Fibroblast of villous mesenchyme (primary cell): ENCODE data around the gene POU2F3. TPM values are rescaled to one million over a fixed set of nuclear protein-coding genes. Genes with fewer than 3 reads are reported as not detected.

Source experiments
- DNase-seq: peaks from one replicate; pipeline ENCODE4 v3.0.0-alpha.2; 2010; ENCODE audit warnings: low read depth
- H3K4me3 ChIP-seq: 2 replicates; pipeline ENCODE4 v1.5.1; 2011; ENCODE audit warnings: low read depth, mild to moderate bottlenecking, low read length
- total RNA-seq: library from RNA; depleted of rRNA; stranded (reverse); fragments of >200 nt; gene quantifications from 2 replicates; pipeline ENCODE4 v1.2.3, GENCODE V29; 2012
- TF ChIP-seq, protein P1 (sequence below): IDR thresholded peaks from 2 replicates; pipeline ENCODE4 v1.5.1; 2012; ENCODE audit warnings: low read depth, mild to moderate bottlenecking, low read length; ENCODE audit not compliant: insufficient read depth

The POU2F3 gene
- total RNA-seq, 1 donor: under 0.01 TPM

GRCh38 chr11:120230433-120231071 is 9.4 kb upstream of the POU2F3 start:
- TF ChIP-seq, protein P1, sequence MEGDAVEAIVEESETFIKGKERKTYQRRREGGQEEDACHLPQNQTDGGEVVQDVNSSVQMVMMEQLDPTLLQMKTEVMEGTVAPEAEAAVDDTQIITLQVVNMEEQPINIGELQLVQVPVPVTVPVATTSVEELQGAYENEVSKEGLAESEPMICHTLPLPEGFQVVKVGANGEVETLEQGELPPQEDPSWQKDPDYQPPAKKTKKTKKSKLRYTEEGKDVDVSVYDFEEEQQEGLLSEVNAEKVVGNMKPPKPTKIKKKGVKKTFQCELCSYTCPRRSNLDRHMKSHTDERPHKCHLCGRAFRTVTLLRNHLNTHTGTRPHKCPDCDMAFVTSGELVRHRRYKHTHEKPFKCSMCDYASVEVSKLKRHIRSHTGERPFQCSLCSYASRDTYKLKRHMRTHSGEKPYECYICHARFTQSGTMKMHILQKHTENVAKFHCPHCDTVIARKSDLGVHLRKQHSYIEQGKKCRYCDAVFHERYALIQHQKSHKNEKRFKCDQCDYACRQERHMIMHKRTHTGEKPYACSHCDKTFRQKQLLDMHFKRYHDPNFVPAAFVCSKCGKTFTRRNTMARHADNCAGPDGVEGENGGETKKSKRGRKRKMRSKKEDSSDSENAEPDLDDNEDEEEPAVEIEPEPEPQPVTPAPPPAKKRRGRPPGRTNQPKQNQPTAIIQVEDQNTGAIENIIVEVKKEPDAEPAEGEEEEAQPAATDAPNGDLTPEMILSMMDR: no peak
- no peak overlapping the region for H3K4me3 ChIP-seq
- no peak for DNase-seq

DNA sequence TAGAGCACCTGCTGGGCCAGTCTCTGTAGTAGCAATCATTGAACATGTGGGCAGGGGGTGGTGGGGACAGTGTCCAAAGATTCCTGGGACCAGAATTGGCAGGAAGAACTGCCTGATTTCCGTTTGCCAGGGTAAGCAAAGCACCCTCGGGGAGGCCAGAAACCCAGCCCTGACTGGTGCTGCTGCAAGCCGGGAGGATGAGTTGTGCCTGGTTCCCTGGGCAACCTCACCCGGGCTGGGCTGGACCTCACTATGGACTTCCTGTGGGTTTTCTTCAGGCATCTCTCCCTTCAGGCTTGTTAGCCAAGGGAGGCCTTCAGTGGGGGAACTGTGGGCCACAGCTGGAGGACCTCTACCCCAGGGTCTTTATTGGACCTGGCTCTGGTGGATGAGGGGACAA is 8.0 kb upstream of the POU2F3 start:
- no peak for DNase-seq
- TF ChIP-seq, protein P1: no peak

DNA sequence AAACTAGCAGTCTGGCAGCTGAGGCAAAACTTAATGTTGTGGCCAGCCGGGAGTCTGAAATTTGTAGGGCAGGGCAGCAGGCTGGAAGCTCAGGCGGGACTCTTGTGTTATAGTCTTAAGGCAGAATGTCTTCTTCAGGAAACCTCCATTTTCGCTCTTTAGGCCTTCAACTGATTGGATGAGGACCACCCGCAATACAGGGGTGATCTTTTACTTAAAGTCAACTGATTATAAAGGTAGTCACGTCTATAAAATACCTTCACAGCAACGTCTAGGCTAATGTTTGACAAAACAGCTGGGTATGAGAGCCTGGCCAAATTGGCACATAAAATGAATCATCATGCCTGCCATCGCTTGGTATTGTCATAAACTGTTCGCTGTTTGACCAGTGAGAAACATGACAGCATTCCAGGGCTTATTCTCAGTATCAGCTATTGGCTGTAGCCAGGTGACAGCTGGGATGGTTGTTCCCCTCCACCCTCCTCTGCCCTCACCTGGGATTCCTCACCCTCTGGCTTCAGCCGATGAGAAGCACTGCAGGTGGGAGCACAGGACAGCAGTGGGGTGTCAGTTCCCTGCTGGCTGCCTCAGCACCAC is 6.6 kb upstream of the POU2F3 start:
- TF ChIP-seq, protein P1: no peak
- DNase-seq: no peak
- H3K4me3 ChIP-seq: no peak overlapping the region

More for the DNA sequence above, 8.0 kb upstream of the POU2F3 start:
- H3K4me3 ChIP-seq: no peak overlapping the region

DNA sequence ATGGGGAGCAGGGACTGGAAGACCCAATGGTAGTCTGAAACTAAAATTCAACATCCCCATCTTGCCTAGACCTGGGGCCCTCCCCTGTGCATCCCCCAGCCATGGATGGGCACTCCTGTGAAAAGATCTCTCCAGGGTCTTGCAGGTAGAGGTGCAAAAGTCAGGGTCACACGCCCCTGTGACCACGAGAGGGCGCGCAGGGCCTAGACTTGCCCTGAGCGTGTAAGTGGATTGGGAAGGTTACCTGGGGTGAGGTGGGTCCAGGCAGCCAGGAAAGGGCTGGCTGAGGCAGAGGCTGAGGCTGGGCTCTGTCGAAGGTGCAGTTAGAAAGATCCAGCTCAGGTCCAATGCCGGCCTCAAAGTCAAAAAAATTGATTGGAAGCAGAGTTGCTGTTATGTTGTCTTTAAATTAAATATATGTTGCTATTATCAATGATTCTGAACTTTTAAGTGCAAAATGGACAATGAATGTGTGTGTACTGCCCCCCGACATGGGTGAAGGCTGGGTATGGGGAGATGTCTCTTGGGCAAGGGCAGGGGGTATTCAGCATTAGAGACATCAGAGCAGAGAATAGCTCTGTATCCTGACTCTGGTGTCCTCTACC is 4.8 kb upstream of the POU2F3 start:
- no peak overlapping the region for H3K4me3 ChIP-seq
- DNase-seq: peak; percentile 52
- TF ChIP-seq, protein P1: peak; percentile 82

DNA sequence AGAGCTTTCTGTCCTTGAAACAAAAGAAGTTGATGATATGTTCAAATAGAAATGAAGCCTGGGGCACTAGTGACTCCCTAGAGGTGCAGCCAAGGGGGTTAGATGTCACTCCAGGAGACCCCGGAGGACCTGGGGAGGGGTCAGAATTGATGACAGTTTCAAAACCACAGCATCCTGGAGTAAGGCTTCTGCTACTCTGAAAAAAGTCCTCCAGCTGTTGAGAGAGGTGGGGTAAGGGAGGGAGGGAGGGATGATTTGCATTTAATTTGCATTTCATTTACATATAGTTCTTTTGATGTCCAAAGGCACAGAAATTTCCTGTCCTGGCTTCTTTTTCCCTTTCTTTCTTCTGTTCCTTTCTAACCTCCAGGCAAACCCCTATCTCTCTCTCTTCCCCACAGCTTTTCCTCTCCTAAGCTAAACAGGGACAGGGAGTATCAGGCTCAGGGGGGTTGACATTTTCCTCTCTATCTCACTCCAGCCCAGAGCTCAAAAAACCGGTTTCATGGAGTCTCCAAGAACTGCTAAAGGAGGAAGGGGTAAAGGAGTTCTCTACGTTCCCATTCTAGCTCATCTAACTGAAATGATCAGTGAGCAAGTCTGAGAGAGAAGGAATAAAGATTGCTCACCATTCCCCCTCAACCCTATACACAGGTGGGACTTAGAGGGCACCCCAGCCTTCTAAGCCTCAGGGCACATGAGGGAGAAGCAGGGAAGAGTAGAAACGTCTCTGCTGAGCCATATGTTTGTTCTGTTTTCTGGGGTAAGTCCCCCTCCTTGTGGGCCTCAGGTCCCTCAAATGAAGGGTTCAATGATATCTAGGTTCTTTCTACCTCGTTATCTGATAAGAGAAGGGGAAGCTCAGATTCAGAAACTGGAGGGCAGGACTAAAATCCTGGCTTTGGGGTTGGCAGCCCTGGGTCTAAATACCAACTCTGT is 3.5 kb upstream of the POU2F3 start:
- TF ChIP-seq, protein P1: no peak
- no peak for DNase-seq
- no peak overlapping the region for H3K4me3 ChIP-seq

- no peak for DNase-seq
- no peak overlapping the region for H3K4me3 ChIP-seq
- TF ChIP-seq, protein P1: no peak
These were observed 846 bp upstream of the POU2F3 start for GRCh38 chr11:120238968-120239620.
